Trophoblast cell (in vitro differentiated cells and primary cell): ENCODE measurements around the gene TEKTIP1.

Source experiments
- DNase-seq, 2 donors: peaks; one replicate each; pipeline ENCODE4 v3.0.0-alpha.2; 2016
- H2AFZ ChIP-seq: 2 replicates; pipeline ENCODE4 v1.6.1; 2013; ENCODE audit warnings: low read length, moderate library complexity, mild to moderate bottlenecking; ENCODE audit not compliant: insufficient read depth, poor library complexity
- H2AK5ac ChIP-seq: 2 replicates; pipeline ENCODE4 v1.6.1; 2013; ENCODE audit warnings: mild to moderate bottlenecking, low read length
- H2BK120ac ChIP-seq: 2 replicates; pipeline ENCODE4 v1.6.1; 2013; ENCODE audit warnings: low read length, mild to moderate bottlenecking, moderate library complexity; ENCODE audit not compliant: insufficient read depth, poor library complexity
- H2BK12ac ChIP-seq: 2 replicates; pipeline ENCODE4 v1.6.1; 2013; ENCODE audit warnings: mild to moderate bottlenecking, low read length, moderate library complexity
- H2BK5ac ChIP-seq: 2 replicates; pipeline ENCODE4 v1.6.1; 2013; ENCODE audit warnings: low read length, low read depth, moderate library complexity, mild to moderate bottlenecking; ENCODE audit not compliant: poor library complexity
- H3K14ac ChIP-seq: 2 replicates; pipeline ENCODE4 v1.6.1; 2013; ENCODE audit warnings: mild to moderate bottlenecking, low read length
- H3K18ac ChIP-seq: 2 replicates; pipeline ENCODE4 v1.6.1; 2013; ENCODE audit warnings: mild to moderate bottlenecking, low read length
- H3K23ac ChIP-seq: 2 replicates; pipeline ENCODE4 v1.6.1; 2013; ENCODE audit warnings: low read length
- H3K27ac ChIP-seq: 2 replicates; pipeline ENCODE4 v1.5.1; 2013; ENCODE audit warnings: low read depth, mild to moderate bottlenecking, inconsistent platforms, low read length, moderate library complexity
- H3K27me3 ChIP-seq: 2 replicates; pipeline ENCODE4 v1.6.1; 2013; ENCODE audit warnings: inconsistent platforms, mild to moderate bottlenecking, low read length, moderate library complexity; ENCODE audit not compliant: insufficient read depth
- H3K36me3 ChIP-seq, 2 experiments: 1 replicate in 1 of 2; 2 replicates in 1 of 2; pipeline ENCODE4 v1.6.1; 2013; ENCODE audit warnings: low read length in 2 of 2, mild to moderate bottlenecking in 2 of 2, moderate library complexity in 1 of 2; ENCODE audit not compliant: insufficient read depth in 2 of 2, control insufficient read depth in 1 of 2
- H3K4ac ChIP-seq: 2 replicates; pipeline ENCODE4 v1.6.1; 2013; ENCODE audit warnings: low read depth, mild to moderate bottlenecking, low read length, moderate library complexity
- H3K4me1 ChIP-seq, 2 experiments: 1 replicate in 1 of 2; 2 replicates in 1 of 2; pipeline ENCODE4 v1.6.1; 2013; ENCODE audit warnings: low read length in 2 of 2, mild to moderate bottlenecking in 2 of 2, moderate library complexity in 1 of 2; ENCODE audit not compliant: insufficient read depth in 2 of 2, control insufficient read depth in 1 of 2
- H3K4me2 ChIP-seq: 2 replicates; pipeline ENCODE4 v1.6.1; 2013; ENCODE audit warnings: inconsistent platforms, mild to moderate bottlenecking, low read length, moderate library complexity
- H3K4me3 ChIP-seq: 2 replicates; pipeline ENCODE4 v1.5.1; 2013; ENCODE audit warnings: mild to moderate bottlenecking, low read depth, low read length, inconsistent platforms
- H3K79me1 ChIP-seq: one replicate; pipeline ENCODE4 v1.6.1; 2013; ENCODE audit warnings: low read length
- H3K79me2 ChIP-seq: 2 replicates; pipeline ENCODE4 v1.6.1; 2013; ENCODE audit warnings: low read length, mild to moderate bottlenecking; ENCODE audit not compliant: control insufficient read depth, insufficient read depth, poor library complexity
- H3K9ac ChIP-seq: 2 replicates; pipeline ENCODE4 v1.6.1; 2013; ENCODE audit warnings: mild to moderate bottlenecking, low read length
- H3K9me3 ChIP-seq: 2 replicates; pipeline ENCODE4 v1.6.1; 2013; ENCODE audit warnings: low read depth, mild to moderate bottlenecking, control low read depth, inconsistent platforms, low read length; ENCODE audit not compliant: insufficient read depth
- H4K12ac ChIP-seq: 2 replicates; pipeline ENCODE4 v1.6.1; 2013; ENCODE audit warnings: low read depth, mild to moderate bottlenecking, low read length, moderate library complexity
- H4K8ac ChIP-seq: 2 replicates; pipeline ENCODE4 v1.6.1; 2013; ENCODE audit warnings: low read depth, mild to moderate bottlenecking, low read length, moderate library complexity
- H4K91ac ChIP-seq: one replicate; pipeline ENCODE4 v1.6.1; 2013; ENCODE audit warnings: low read depth, mild to moderate bottlenecking, low read length, moderate library complexity
- WGBS: extraction: QIAGEN DNeasy Blood & Tissue Kit; methylation state at CpG from one replicate; pipeline ENCODE4 v1.1.7; 2013; ENCODE audit warnings: missing lambda C conversion rate; ENCODE audit not compliant: insufficient read length, insufficient coverage; ENCODE audit errors: extremely low coverage; 5-methylcytosine and 5-hydroxymethylcytosine counted together

The TEKTIP1 gene

GRCh38 chr19:3575260-3575741 lies 36.3 kb downstream of the TEKTIP1 start:
- no peaks in the 10 kb centered on the region for H3K27me3 ChIP-seq

GRCh38 chr19:3575949-3576673 lies 37.1 kb downstream of the TEKTIP1 start:
- H3K4me1 ChIP-seq = peaks cover 15 to 17% of the 10 kb centered on the region in 2 experiments
- H3K9ac ChIP-seq = no peak overlapping the region
- no peak overlapping the region for H3K4ac ChIP-seq
- peaks cover 8% of the 10 kb centered on the region for H3K79me2 ChIP-seq
- H3K27ac ChIP-seq = no peak overlapping the region
- peaks cover 13% of the 10 kb centered on the region for H3K79me1 ChIP-seq
- H3K23ac ChIP-seq = no peak overlapping the region
- H2BK5ac ChIP-seq = no peak overlapping the region
- H2AFZ ChIP-seq = no peak overlapping the region
- H4K8ac ChIP-seq = peak overlapping the region; percentile 25
- peak overlapping the region; percentile 35 for H4K12ac ChIP-seq
- peaks cover 20 to 31% of the 10 kb centered on the region in 2 experiments for H3K36me3 ChIP-seq
- no peak overlapping the region for H2BK12ac ChIP-seq
- no peak overlapping the region for H2BK120ac ChIP-seq
- peak overlapping the region; percentile 24 for H2AK5ac ChIP-seq
- WGBS = no CpG with 5 or more reads among the region's 29 CpGs
- peak overlapping the region; percentile 26 for H3K14ac ChIP-seq
- no peaks in the 10 kb centered on the region for H3K27me3 ChIP-seq
- H3K9me3 ChIP-seq = peaks cover 2% of the 10 kb centered on the region
- H3K18ac ChIP-seq = peak overlapping the region; percentile 52
- no peak overlapping the region for H4K91ac ChIP-seq
- H3K4me3 ChIP-seq = peak overlapping the region; percentile 65
- H3K4me2 ChIP-seq = peak overlapping the region; percentile 74
- no peak for DNase-seq

More at GRCh38 chr19:3575260-3575741, 36.3 kb downstream of the TEKTIP1 start:
- Histone ChIP-seq H3K9me3 (peaks cover 2% of the 10 kb centered on the region), H3K4me1 (peaks cover 17% of the 10 kb centered on the region in 2 experiments), H2BK12ac (no peak overlapping the region), H4K91ac (no peak overlapping the region), H3K79me2 (peaks cover 8% of the 10 kb centered on the region), H3K27ac (no peak overlapping the region), H3K14ac (no peak overlapping the region), H3K9ac (no peak overlapping the region), H3K79me1 (peaks cover 13% of the 10 kb centered on the region), H4K8ac (no peak overlapping the region), H2AFZ (no peak overlapping the region), H2BK5ac (no peak overlapping the region), H2AK5ac (no peak overlapping the region), H3K18ac (no peak overlapping the region), H3K4ac (no peak overlapping the region), H3K23ac (no peak overlapping the region), H3K36me3 (peaks cover 20 to 31% of the 10 kb centered on the region in 2 experiments), H2BK120ac (no peak overlapping the region), H3K4me3 (no peak overlapping the region), H3K4me2 (no peak overlapping the region), H4K12ac (no peak overlapping the region)
- WGBS = no CpG with 5 or more reads among the region's 19 CpGs
- peak; percentile 74 to 84 for DNase-seq

- Histone ChIP-seq H3K36me3 (peaks cover 20 to 31% of the 10 kb centered on the region in 2 experiments), H2BK120ac (no peak overlapping the region), H4K12ac (no peak overlapping the region), H3K27me3 (no peaks in the 10 kb centered on the region), H3K9me3 (peaks cover 2% of the 10 kb centered on the region), H3K4me1 (peaks cover 15 to 16% of the 10 kb centered on the region in 2 experiments), H3K23ac (no peak overlapping the region), H3K27ac (no peak overlapping the region), H3K14ac (no peak overlapping the region), H2BK12ac (no peak overlapping the region), H3K18ac (peak overlapping the region; percentile 52), H4K8ac (peak overlapping the region; percentile 25), H3K79me2 (peaks cover 8% of the 10 kb centered on the region), H2AK5ac (no peak overlapping the region), H3K9ac (no peak overlapping the region), H2BK5ac (no peak overlapping the region), H3K79me1 (peaks cover 13% of the 10 kb centered on the region), H3K4me3 (peak overlapping the region; percentile 65), H4K91ac (no peak overlapping the region), H2AFZ (no peak overlapping the region), H3K4me2 (peak overlapping the region; percentile 74), H3K4ac (no peak overlapping the region)
- no CpG with 5 or more reads among the region's 78 CpGs for WGBS
- no peak for DNase-seq
Observed at GRCh38 chr19:3576696-3577443, 37.9 kb downstream of the TEKTIP1 start.

- Histone ChIP-seq H2BK5ac (no peak overlapping the region), H4K12ac (no peak overlapping the region), H2AK5ac (no peak overlapping the region), H3K36me3 (peaks cover 20 to 31% of the 10 kb centered on the region in 2 experiments), H3K4me3 (no peak overlapping the region), H4K8ac (no peak overlapping the region), H3K27ac (no peak overlapping the region), H3K9ac (no peak overlapping the region), H4K91ac (no peak overlapping the region), H3K79me1 (peaks cover 10% of the 10 kb centered on the region), H3K18ac (no peak overlapping the region), H3K79me2 (peaks cover 8% of the 10 kb centered on the region), H2AFZ (no peak overlapping the region), H2BK120ac (no peak overlapping the region), H3K4me1 (peaks cover 11 to 12% of the 10 kb centered on the region in 2 experiments), H3K14ac (no peak overlapping the region), H3K27me3 (no peaks in the 10 kb centered on the region), H3K4ac (no peak overlapping the region), H3K23ac (no peak overlapping the region), H3K4me2 (no peak overlapping the region), H2BK12ac (no peak overlapping the region), H3K9me3 (peaks cover 2% of the 10 kb centered on the region)
- DNase-seq = no peak
- WGBS = no CpG with 5 or more reads among the region's 60 CpGs
Observed at GRCh38 chr19:3577723-3578344, 38.9 kb downstream of the TEKTIP1 start.
